Prostate gland (tissue), 1 donor: ENCODE data around the gene RAD1.

Source experiments
- POLR2A ChIP-seq: fragments of 450-650 bp; IDR thresholded peaks from one replicate; pipeline ENCODE4 v1.6.1; 2016; ENCODE audit warnings: antibody characterized with exemption, mild to moderate bottlenecking
- POLR2AphosphoS5 ChIP-seq: sonication (generic); formaldehyde crosslinking; IDR thresholded peaks from one replicate; pipeline ENCODE4 v1.6.1; 2017; ENCODE audit warnings: antibody characterized with exemption

DNA sequence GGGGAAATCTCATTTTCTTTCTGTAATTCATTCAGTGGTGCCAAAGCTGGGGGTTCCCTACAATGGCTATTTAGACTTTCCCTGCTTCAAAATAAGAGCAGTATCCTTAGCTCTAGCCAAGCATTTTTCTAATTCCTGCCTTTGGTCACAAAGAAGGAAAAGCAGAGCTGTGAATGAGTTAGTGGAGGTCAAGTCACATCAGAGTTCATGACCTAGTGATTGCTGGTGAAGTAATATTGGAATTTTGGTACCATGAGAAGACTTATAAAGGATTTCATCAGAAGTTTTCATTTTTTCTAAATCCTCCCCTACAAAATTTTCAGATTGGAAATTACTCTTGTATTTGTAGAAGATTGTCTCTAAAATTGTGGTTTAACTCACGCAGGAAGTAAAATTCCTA lies 42.0 kb upstream of the RAD1 start:
- no peak for TF ChIP-seq POLR2AphosphoS5
- no peak for TF ChIP-seq POLR2A
